T-helper 17 cell (primary cell): ENCODE data around the gene CHCHD6. TPM values are rescaled to one million over a fixed set of nuclear protein-coding genes. Genes with fewer than 3 reads are reported as not detected.
A peak's percentile ranks its signal among the peaks of the same experiment; 100 is the strongest.

ENCODE experiments used
- ATAC-seq: fragments of 150-1000 bp; cut with Tn5 transposase; 2 replicates; pipeline ENCODE4 v1.10.0; 2021; ENCODE audit warnings: mild to moderate bottlenecking, moderate library complexity
- DNase-seq, 3 donors: peaks; one replicate each; pipeline versions ENCODE4 v3.0.0 to v3.0.0-alpha.2; 2020 to 2021
- H3K9me3 ChIP-seq: one replicate; pipeline ENCODE4 v1.7.0; 2013; ENCODE audit warnings: low read length, mild to moderate bottlenecking; ENCODE audit not compliant: control insufficient read depth, poor library complexity, severe bottlenecking
- H3K27ac Mint-ChIP-seq: one replicate; pipeline ENCODE4 v1.8.0; 2022; ENCODE audit warnings: mild to moderate bottlenecking, moderate library complexity, mixed read lengths
- H3K27me3 Mint-ChIP-seq: one replicate; pipeline ENCODE4 v1.8.0; 2022; ENCODE audit warnings: mixed read lengths
- H3K36me3 Mint-ChIP-seq: one replicate; pipeline ENCODE4 v1.8.0; 2022; ENCODE audit warnings: low read depth, mixed read lengths
- H3K4me1 Mint-ChIP-seq: one replicate; pipeline ENCODE4 v1.8.0; 2022; ENCODE audit warnings: mild to moderate bottlenecking, mixed read lengths
- H3K4me3 Mint-ChIP-seq: one replicate; pipeline ENCODE4 v1.8.0; 2022; ENCODE audit warnings: mild to moderate bottlenecking, moderate library complexity, mixed read lengths
- total RNA-seq, 4 donors: library from RNA in 2 of 4; stranded (reverse) in 2 of 4; gene quantifications; one replicate each; pipeline ENCODE4 v1.2.3 and lab custom pipeline; 2022 to 2026

CHCHD6 gene
- total RNA-seq, 2 donors from 2014 or later, result 10.5 to 14.9 TPM

DNA sequence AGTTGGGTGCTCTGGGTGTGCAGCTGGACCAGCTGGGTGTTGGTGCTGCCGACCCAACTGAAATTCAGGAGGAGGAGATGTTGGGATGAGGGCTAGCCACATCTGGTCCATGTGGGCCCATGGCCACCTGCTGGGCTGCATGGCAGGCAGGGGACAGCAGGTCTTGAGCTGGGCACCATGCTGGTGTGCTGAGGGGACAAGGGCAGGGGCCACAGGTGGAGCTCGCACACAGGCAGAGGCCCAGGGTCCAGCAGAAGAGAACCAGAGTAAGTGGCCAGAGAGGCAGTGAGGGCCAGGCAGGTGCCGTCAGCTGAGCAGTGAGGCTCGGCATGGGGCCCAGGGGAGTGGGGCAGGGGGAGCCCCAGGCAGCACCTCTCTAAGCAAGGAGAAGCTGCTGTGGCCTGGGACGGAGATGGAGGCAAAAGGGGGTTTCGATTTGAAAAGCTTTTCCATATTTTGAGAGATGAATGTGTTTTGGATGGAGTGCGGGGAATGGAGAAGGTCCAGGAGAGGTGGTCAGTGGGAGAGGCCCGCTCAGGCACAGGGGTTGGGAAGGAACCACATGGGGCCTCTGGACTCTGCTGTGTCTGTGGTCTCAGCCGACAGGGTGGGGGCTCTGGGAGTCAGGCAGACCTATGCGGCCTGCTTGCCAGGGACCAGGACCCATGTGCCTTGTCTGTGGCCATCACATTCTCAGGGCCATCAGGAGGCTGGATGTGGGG lies 248.4 kb downstream of the CHCHD6 start:
- Mint-ChIP-seq H3K4me1 (peaks cover 4% of the 10 kb centered on the region), H3K36me3 (no peaks in the 10 kb centered on the region), H3K27me3 (no peaks in the 10 kb centered on the region), H3K27ac (no peak overlapping the region), H3K4me3 (no peak overlapping the region)
- ATAC-seq, result no peak
- no peaks in the 10 kb centered on the region for H3K9me3 ChIP-seq
- no peak for DNase-seq

- Mint-ChIP-seq H3K4me3 (no peak overlapping the region), H3K27ac (no peak overlapping the region), H3K4me1 (peaks cover 4% of the 10 kb centered on the region), H3K36me3 (no peaks in the 10 kb centered on the region), H3K27me3 (no peaks in the 10 kb centered on the region)
- ATAC-seq (no peak), DNase-seq (no peak)
- no peaks in the 10 kb centered on the region for H3K9me3 ChIP-seq
Observed at GRCh38 chr3:126952983-126953660, 249.1 kb downstream of the CHCHD6 start.

DNA sequence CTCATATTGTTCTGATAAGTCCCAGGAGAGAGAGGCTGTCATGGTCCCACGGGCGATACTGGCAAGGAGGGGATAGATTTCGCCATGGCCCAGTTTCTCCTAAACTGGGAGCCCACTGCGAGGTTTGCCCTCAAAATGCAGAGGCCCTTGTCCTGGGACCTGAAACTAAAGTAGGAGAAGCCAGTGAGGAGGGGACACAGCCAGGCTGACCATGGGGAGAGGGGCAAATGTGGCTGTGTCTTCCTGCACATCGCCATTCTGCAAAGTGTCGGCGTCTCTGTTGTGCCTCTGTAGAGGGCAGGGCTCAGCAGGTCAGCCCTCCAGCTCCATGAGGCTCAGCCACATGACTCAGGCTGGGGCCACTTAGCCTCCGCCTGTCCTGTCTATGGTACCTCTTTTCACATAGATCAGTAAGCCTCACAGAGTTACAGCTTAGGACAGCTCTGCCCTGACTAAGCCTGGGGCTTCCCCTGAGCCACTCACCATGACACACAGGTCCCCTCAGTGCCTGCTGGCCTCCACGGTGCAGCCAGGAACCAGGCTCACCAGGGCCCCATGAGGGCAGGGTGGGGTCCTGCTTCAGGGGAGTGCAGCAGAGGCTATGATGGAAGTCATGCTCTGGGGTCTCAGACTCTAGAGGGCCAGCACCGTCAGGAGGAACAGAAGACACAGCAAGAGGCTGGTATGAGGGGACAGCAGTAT lies 250.3 kb downstream of the CHCHD6 start:
- Mint-ChIP-seq H3K27me3 (no peaks in the 10 kb centered on the region), H3K4me3 (no peak overlapping the region), H3K27ac (no peak overlapping the region), H3K36me3 (no peaks in the 10 kb centered on the region), H3K4me1 (peaks cover 4% of the 10 kb centered on the region)
- ATAC-seq, result peak; percentile 54
- DNase-seq, result no peak
- no peaks in the 10 kb centered on the region for H3K9me3 ChIP-seq

DNA sequence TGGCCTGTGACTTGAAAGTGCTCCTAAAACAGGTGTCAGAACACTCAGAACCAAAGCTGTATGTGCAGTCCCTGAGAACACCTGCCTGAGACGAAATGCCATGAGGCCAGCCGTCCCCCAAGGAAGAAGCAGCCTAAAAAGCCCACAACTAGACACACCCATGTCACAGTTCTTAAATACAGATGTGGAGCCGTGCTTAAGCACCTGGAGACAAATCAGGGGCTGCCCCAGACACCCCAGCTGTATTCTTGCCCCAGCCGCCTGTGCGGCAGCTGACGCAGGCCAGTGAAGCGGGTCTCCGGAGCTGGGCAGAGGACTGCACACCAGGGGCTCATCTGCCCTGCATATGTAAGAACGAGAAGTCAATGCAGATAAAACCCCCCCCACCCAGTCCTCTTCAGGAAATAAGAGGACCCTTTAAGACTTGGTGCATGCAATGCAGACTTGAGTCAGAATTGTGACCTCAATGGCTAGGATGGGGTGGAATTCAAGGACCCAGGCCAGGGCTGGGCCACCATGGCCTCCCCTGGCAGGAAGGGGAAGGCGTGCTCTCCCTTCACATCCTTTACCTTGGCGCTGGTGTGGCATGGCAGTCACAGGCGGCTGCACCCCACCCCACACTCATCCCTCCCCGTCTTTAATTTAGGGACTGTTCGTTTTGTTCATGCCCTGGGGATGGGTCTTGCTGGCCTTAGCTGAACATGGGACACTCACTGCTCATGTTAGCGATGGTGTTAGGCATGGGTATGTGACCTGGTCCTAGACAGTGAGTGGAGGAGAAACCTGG lies 251.2 kb downstream of the CHCHD6 start:
- Mint-ChIP-seq H3K4me3 (no peak overlapping the region), H3K4me1 (peaks cover 4% of the 10 kb centered on the region), H3K27ac (no peak overlapping the region), H3K27me3 (no peaks in the 10 kb centered on the region), H3K36me3 (no peaks in the 10 kb centered on the region)
- DNase-seq (no peak), ATAC-seq (peak; percentile 79)
- no peaks in the 10 kb centered on the region for H3K9me3 ChIP-seq

- Mint-ChIP-seq H3K4me3 (no peak overlapping the region), H3K36me3 (no peaks in the 10 kb centered on the region), H3K27me3 (no peaks in the 10 kb centered on the region), H3K4me1 (peaks cover 4% of the 10 kb centered on the region), H3K27ac (no peak overlapping the region)
- DNase-seq, result no peak
- no peaks in the 10 kb centered on the region for H3K9me3 ChIP-seq
- no peak for ATAC-seq
Observed at GRCh38 chr3:126956361-126956760, 252.3 kb downstream of the CHCHD6 start.

DNA sequence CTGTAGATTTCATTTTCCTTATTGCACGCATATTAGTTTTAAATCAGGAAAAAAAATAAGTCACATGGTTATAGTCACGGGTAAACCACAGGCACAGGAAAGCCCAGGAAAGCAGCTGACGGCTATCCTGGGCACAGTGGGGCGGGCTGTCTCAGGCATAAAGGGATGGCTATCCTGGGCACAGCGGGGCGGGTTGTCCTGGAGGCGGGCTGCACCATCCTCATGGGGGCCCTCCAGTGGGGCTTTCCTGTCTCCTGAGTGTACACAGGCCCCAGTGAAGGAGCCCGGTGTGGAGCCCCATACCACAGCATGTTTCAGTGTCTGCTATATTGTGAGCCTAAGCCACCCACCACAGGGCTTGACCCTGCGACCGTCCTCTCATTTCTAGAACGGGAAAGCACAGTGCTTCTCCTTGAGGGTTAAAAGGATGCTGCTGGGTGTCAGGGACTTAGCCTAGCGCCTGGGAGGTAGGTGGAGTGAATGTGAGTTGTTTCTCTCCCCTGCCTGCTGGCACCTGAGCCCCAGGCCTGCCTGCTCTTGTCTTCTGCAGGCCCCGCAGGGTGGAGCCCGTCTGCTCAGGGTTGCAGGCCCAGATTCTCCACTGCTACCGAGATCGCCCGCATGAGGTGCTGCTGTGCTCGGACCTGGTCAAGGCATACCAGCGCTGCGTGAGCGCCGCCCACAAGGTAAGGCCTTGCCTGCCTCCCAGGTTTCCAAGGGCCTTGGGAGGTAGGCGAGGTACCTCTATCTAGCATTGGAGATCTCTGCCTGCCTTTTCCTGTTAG lies 253.0 kb downstream of the CHCHD6 start:
- DNase-seq, result no peak
- H3K27ac Mint-ChIP-seq, result no peak overlapping the region
- H3K9me3 ChIP-seq, result no peaks in the 10 kb centered on the region
- ATAC-seq, result no peak
- H3K36me3 Mint-ChIP-seq, result no peaks in the 10 kb centered on the region
- peaks cover 4% of the 10 kb centered on the region for H3K4me1 Mint-ChIP-seq
- H3K27me3 Mint-ChIP-seq, result no peaks in the 10 kb centered on the region
- H3K4me3 Mint-ChIP-seq, result no peak overlapping the region

DNA sequence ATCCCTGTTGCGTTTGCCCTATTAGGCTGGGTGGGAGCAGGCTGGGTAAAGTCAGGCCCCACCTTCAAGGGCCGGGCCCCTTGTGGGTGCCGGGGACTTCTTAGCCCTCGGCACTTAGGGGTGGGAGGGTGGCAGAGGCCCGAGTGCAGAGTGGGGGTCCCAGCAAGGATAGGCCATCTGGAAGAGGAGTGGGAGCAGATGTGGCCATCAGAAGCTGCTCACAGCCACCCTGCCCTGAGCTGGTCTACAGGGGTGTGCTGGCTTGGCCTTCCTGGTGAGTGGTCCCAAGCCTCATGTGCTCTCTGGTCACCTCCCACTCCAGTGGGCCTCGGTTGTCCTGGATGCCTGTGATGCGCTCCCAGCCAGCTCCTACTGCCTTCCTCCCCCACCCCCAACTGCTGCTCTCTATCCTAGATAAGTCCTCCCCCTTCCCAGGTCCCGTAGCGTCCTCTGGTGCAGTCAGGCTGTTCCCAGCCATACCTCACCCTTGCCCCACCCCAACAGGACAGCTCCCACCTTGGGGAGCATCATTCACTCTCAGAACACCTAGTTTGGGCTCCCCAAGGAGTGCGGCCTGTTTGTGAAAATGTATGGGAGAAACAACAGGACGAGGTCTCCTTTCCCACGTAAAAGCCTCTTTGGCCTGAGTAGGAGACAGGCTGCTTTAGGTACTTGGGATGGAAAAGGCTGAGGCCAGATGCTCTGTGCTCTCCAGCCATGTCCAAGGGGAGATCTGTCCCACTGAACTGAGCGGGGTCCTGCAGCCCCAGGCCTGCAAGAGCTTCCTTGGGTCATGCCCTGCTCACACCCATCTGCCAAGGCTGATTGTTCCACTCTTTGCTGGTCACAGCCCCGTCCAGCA lies 254.0 kb downstream of the CHCHD6 start:
- H3K4me1 Mint-ChIP-seq, result peaks cover 4% of the 10 kb centered on the region
- H3K36me3 Mint-ChIP-seq, result no peaks in the 10 kb centered on the region
- no peak overlapping the region for H3K27ac Mint-ChIP-seq
- H3K9me3 ChIP-seq, result no peaks in the 10 kb centered on the region
- no peak overlapping the region for H3K4me3 Mint-ChIP-seq
- ATAC-seq, result no peak
- DNase-seq, result no peak
- no peaks in the 10 kb centered on the region for H3K27me3 Mint-ChIP-seq

GRCh38 chr3:126958638-126959085 lies 254.6 kb downstream of the CHCHD6 start:
- DNase-seq, result no peak
- H3K9me3 ChIP-seq, result no peaks in the 10 kb centered on the region
- Mint-ChIP-seq H3K4me3 (no peak overlapping the region), H3K4me1 (peaks cover 4% of the 10 kb centered on the region), H3K27ac (peak overlapping the region; percentile 66), H3K27me3 (no peaks in the 10 kb centered on the region), H3K36me3 (no peaks in the 10 kb centered on the region)
- no peak for ATAC-seq

DNA sequence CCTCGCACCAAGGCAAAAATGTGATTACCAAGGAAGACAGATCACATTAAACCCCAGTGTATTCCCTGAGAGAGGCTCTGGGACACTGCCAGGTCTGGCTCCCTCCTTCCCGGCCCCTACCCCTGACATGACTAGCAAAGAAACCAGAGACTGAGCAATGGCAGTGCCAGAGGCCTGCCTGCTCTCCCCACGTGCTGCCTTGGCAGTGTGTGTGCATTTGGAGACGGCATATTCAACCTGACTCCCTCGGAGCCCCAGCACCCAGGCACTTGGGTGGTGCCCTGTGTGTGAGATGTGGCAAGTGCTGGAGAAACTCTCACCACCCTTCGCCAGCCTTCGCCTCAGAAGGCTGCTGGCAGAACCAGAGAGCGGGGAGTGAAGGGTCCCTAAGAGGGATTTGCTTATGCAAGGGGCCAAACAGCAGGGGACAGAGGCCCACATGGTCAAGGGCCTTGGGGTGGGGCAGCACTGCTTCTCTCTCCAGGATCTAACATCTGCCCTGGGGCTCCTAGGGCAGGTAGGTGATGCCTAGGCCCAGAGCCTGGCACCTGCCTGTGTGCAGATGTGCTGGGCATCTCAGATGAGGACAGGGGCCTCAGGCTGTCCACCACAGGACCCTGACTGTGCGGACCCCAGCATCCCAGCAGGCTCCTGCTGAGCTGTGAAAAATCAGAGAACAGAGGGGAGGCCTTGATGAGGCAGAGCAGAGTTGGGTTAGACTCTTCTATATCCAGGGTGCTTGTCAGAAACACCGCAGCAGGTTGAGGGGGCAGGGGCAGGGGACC lies 255.3 kb downstream of the CHCHD6 start:
- H3K4me3 Mint-ChIP-seq, result no peak overlapping the region
- H3K27ac Mint-ChIP-seq, result peak overlapping the region; percentile 66
- no peaks in the 10 kb centered on the region for H3K27me3 Mint-ChIP-seq
- ATAC-seq, result no peak
- DNase-seq, result no peak
- no peaks in the 10 kb centered on the region for H3K9me3 ChIP-seq
- H3K4me1 Mint-ChIP-seq, result peaks cover 4% of the 10 kb centered on the region
- no peaks in the 10 kb centered on the region for H3K36me3 Mint-ChIP-seq

- H3K4me3 Mint-ChIP-seq, result no peak overlapping the region
- H3K4me1 Mint-ChIP-seq, result peaks cover 4% of the 10 kb centered on the region
- peak overlapping the region; percentile 66 for H3K27ac Mint-ChIP-seq
- DNase-seq (no peak), ATAC-seq (no peak)
- no peaks in the 10 kb centered on the region for H3K27me3 Mint-ChIP-seq
- no peaks in the 10 kb centered on the region for H3K9me3 ChIP-seq
- H3K36me3 Mint-ChIP-seq, result no peaks in the 10 kb centered on the region
Observed at GRCh38 chr3:126959921-126960603, 256.0 kb downstream of the CHCHD6 start.

- H3K36me3 Mint-ChIP-seq, result no peaks in the 10 kb centered on the region
- peak overlapping the region; percentile 66 for H3K27ac Mint-ChIP-seq
- H3K27me3 Mint-ChIP-seq, result no peaks in the 10 kb centered on the region
- H3K9me3 ChIP-seq, result no peaks in the 10 kb centered on the region
- ATAC-seq (no peak), DNase-seq (no peak)
- H3K4me1 Mint-ChIP-seq, result peaks cover 4% of the 10 kb centered on the region
- no peak overlapping the region for H3K4me3 Mint-ChIP-seq
Observed at GRCh38 chr3:126960604-126960995, 256.6 kb downstream of the CHCHD6 start.
